ENCODE measurements around the gene HPCA. TPM values are rescaled to one million over a fixed set of nuclear protein-coding genes. Genes with fewer than 3 reads are reported as not detected.

Gene HPCA
- total RNA-seq, 4 donors from 2014 or later, result 1.2 TPM; not detected in 3

- TF ChIP-seq CTCF (IDR thresholded peaks at IDR 0.05), result no peak
- DNase-seq (ENCODE audit: low spot score) (no peak), ATAC-seq (ENCODE audit: low FRiP score) (no peak)
Observed at GRCh38 chr1:32871364-32872191, 14.7 kb upstream of the HPCA start.

- DNase-seq (ENCODE audit: low spot score) (no peak), ATAC-seq (ENCODE audit: low FRiP score) (no peak)
- no peak for TF ChIP-seq CTCF (IDR thresholded peaks at IDR 0.05)
Observed at GRCh38 chr1:32872192-32872460, 14.2 kb upstream of the HPCA start.

- TF ChIP-seq CTCF (IDR thresholded peaks at IDR 0.05), result no peak
- no peak for ATAC-seq (ENCODE audit: low FRiP score)
- no peak for DNase-seq (ENCODE audit: low spot score)
Observed at GRCh38 chr1:32873484-32873883, 12.8 kb upstream of the HPCA start.

GRCh38 chr1:32874860-32875752, 11.2 kb upstream of the HPCA start:
- DNase-seq (ENCODE audit: low spot score) (no peak), ATAC-seq (ENCODE audit: low FRiP score) (no peak)
- no peak for TF ChIP-seq CTCF (IDR thresholded peaks at IDR 0.05)

GRCh38 chr1:32876341-32877210, 9.7 kb upstream of the HPCA start:
- peak; percentile 53 for ATAC-seq (ENCODE audit: low FRiP score)
- TF ChIP-seq CTCF (IDR thresholded peaks at IDR 0.05), result no peak
- DNase-seq (ENCODE audit: low spot score), result no peak

GRCh38 chr1:32877211-32878110, 8.8 kb upstream of the HPCA start:
- DNase-seq (ENCODE audit: low spot score), result no peak

More at GRCh38 chr1:32877211-32878110, 8.8 kb upstream of the HPCA start:
- ATAC-seq (ENCODE audit: low FRiP score), result no peak
- TF ChIP-seq CTCF (IDR thresholded peaks at IDR 0.05), result no peak

Data from omental fat pad (tissue), 4 donors.